Measurements from ENCODE around the gene ESRRG. TPM values are rescaled to one million over a fixed set of nuclear protein-coding genes. Genes with fewer than 3 reads are reported as not detected.

Gene ESRRG
- total and polyA plus RNA-seq, 4 donors: 0.07 to 0.47 (median 0.20) TPM

- TF ChIP-seq HNF4A (conservative IDR thresholded peaks at IDR 0.05) (no peak), EGR1 (IDR thresholded peaks at IDR 0.05; ENCODE audit: low read depth in 2 of 2) (no peak), GABPA (IDR thresholded peaks at IDR 0.05 in 1 of 2, conservative IDR thresholded peaks at IDR 0.05 in 1 of 2) (no peak), ATF3 (IDR thresholded peaks at IDR 0.05) (no peak), FOXA1 (IDR thresholded peaks at IDR 0.05) (no peak), HNF4G (IDR thresholded peaks at IDR 0.05) (no peak), YY1 (IDR thresholded peaks at IDR 0.05) (no peak), JUND (IDR thresholded peaks at IDR 0.05) (no peak), SP1 (IDR thresholded peaks at IDR 0.05) (no peak), NR2F2 (IDR thresholded peaks at IDR 0.05) (no peak), TAF1 (conservative IDR thresholded peaks at IDR 0.05) (no peak), RAD21 (IDR thresholded peaks at IDR 0.05) (no peak), CTCF (IDR thresholded peaks at IDR 0.05; ENCODE audit: low read depth, low read length, missing input control) (no peak), RXRA (IDR thresholded peaks at IDR 0.05) (no peak), FOXA2 (IDR thresholded peaks at IDR 0.05) (no peak)
- TF ChIP-seq, protein P1, sequence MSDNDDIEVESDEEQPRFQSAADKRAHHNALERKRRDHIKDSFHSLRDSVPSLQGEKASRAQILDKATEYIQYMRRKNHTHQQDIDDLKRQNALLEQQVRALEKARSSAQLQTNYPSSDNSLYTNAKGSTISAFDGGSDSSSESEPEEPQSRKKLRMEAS (IDR thresholded peaks at IDR 0.05): no peak
- TF ChIP-seq, protein P2, sequence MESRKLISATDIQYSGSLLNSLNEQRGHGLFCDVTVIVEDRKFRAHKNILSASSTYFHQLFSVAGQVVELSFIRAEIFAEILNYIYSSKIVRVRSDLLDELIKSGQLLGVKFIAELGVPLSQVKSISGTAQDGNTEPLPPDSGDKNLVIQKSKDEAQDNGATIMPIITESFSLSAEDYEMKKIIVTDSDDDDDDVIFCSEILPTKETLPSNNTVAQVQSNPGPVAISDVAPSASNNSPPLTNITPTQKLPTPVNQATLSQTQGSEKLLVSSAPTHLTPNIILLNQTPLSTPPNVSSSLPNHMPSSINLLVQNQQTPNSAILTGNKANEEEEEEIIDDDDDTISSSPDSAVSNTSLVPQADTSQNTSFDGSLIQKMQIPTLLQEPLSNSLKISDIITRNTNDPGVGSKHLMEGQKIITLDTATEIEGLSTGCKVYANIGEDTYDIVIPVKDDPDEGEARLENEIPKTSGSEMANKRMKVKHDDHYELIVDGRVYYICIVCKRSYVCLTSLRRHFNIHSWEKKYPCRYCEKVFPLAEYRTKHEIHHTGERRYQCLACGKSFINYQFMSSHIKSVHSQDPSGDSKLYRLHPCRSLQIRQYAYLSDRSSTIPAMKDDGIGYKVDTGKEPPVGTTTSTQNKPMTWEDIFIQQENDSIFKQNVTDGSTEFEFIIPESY (IDR thresholded peaks at IDR 0.05): no peak
- no peak for DNase-seq (ENCODE audit: low spot score)
- WGBS: 46% methylated on average over 1 of the region's 1 CpG
These were observed 258.7 kb downstream of the ESRRG start for GRCh38 chr1:216464489-216464888.

GRCh38 chr1:216462066-216462775 lies 261.0 kb downstream of the ESRRG start:
- no peaks in the 10 kb centered on the region for H3K36me3 ChIP-seq (ENCODE audit: control insufficient read depth in 4 of 4, insufficient read depth in 3 of 4, low read depth in 1 of 4, low read length in 3 of 4)
- H3K27ac ChIP-seq (ENCODE audit: low read depth in 1 of 2, low read length in 2 of 2): no peak overlapping the region
- TF ChIP-seq JUND (IDR thresholded peaks at IDR 0.05): no peak
- TF ChIP-seq CTCF (IDR thresholded peaks at IDR 0.05; ENCODE audit: low read depth, low read length, missing input control): no peak
- TF ChIP-seq YY1 (IDR thresholded peaks at IDR 0.05): no peak
- no peak for TF ChIP-seq FOXA1 (IDR thresholded peaks at IDR 0.05)
- no peak for TF ChIP-seq RAD21 (IDR thresholded peaks at IDR 0.05)
- TF ChIP-seq EGR1 (IDR thresholded peaks at IDR 0.05; ENCODE audit: low read depth in 2 of 2): no peak
- no peak for TF ChIP-seq ATF3 (IDR thresholded peaks at IDR 0.05)
- TF ChIP-seq TAF1 (conservative IDR thresholded peaks at IDR 0.05): no peak
- no peaks in the 10 kb centered on the region for H3K9me3 ChIP-seq (ENCODE audit: control insufficient read depth in 4 of 4, low read length in 3 of 4)
- WGBS: 63% methylated on average over 3 of the region's 3 CpGs
- DNase-seq (ENCODE audit: low spot score): no peak
- no peak overlapping the region for H3K4me3 ChIP-seq (ENCODE audit: low read depth in 1 of 3, low read length in 3 of 3)
- H3K4me1 ChIP-seq (ENCODE audit: control insufficient read depth in 4 of 4, insufficient read depth in 4 of 4, low read length in 3 of 4): no peaks in the 10 kb centered on the region
- H3K9ac ChIP-seq (ENCODE audit: low read depth in 1 of 2, low read length in 2 of 2): no peak overlapping the region
- H3K27me3 ChIP-seq (ENCODE audit: control insufficient read depth in 4 of 4, insufficient read depth in 4 of 4, low read length in 3 of 4): no peaks in the 10 kb centered on the region

More at GRCh38 chr1:216464489-216464888, 258.7 kb downstream of the ESRRG start:
- H3K27ac ChIP-seq (ENCODE audit: low read depth in 1 of 2, low read length in 2 of 2): no peak overlapping the region
- no peaks in the 10 kb centered on the region for H3K4me1 ChIP-seq (ENCODE audit: control insufficient read depth in 4 of 4, insufficient read depth in 4 of 4, low read length in 3 of 4)
- no peak overlapping the region for H3K9ac ChIP-seq (ENCODE audit: low read depth in 1 of 2, low read length in 2 of 2)
- no peaks in the 10 kb centered on the region for H3K36me3 ChIP-seq (ENCODE audit: control insufficient read depth in 4 of 4, insufficient read depth in 3 of 4, low read depth in 1 of 4, low read length in 3 of 4)
- no peak overlapping the region for H3K4me3 ChIP-seq (ENCODE audit: low read depth in 1 of 3, low read length in 3 of 3)
- no peaks in the 10 kb centered on the region for H3K27me3 ChIP-seq (ENCODE audit: control insufficient read depth in 4 of 4, insufficient read depth in 4 of 4, low read length in 3 of 4)
- H3K9me3 ChIP-seq (ENCODE audit: control insufficient read depth in 4 of 4, low read length in 3 of 4): no peaks in the 10 kb centered on the region
